ENCODE data around the gene CYP46A1.

The CYP46A1 gene

GRCh38 chr14:99731547-99732435 lies 47.7 kb downstream of the CYP46A1 start:
- no peak overlapping the region for H3K4me3 ChIP-seq (ENCODE audit: low read depth, low read length)
- TF ChIP-seq CTCF (IDR thresholded peaks at IDR 0.05; ENCODE audit: borderline replicate concordance, insufficient read depth, low read depth, low read length): no peak

- no peak for TF ChIP-seq CTCF (IDR thresholded peaks at IDR 0.05; ENCODE audit: borderline replicate concordance, insufficient read depth, low read depth, low read length)
- H3K4me3 ChIP-seq (ENCODE audit: low read depth, low read length): no peak overlapping the region
Measured at GRCh38 chr14:99732436-99733210, 48.5 kb downstream of the CYP46A1 start.

GRCh38 chr14:99733211-99733539 lies 49.1 kb downstream of the CYP46A1 start:
- TF ChIP-seq CTCF (IDR thresholded peaks at IDR 0.05; ENCODE audit: borderline replicate concordance, insufficient read depth, low read depth, low read length): no peak
- H3K4me3 ChIP-seq (ENCODE audit: low read depth, low read length): no peak overlapping the region

GRCh38 chr14:99733540-99734405 lies 49.7 kb downstream of the CYP46A1 start:
- H3K4me3 ChIP-seq (ENCODE audit: low read depth, low read length): no peak overlapping the region
- TF ChIP-seq CTCF (IDR thresholded peaks at IDR 0.05; ENCODE audit: borderline replicate concordance, insufficient read depth, low read depth, low read length): no peak

- no peak overlapping the region for H3K4me3 ChIP-seq (ENCODE audit: low read depth, low read length)
- TF ChIP-seq CTCF (IDR thresholded peaks at IDR 0.05; ENCODE audit: borderline replicate concordance, insufficient read depth, low read depth, low read length): no peak
Measured at GRCh38 chr14:99734406-99735051, 50.4 kb downstream of the CYP46A1 start.

All from GM12875 (cell line).